Esophagus squamous epithelium (tissue), 4 donors: Measurements from ENCODE around the gene KRT7.

Experiments used
- CTCF ChIP-seq, 6 experiments: fragments of 450-650 bp in 4 of 6; fragments of 200-600 bp in 2 of 6; sonication (generic) in 2 of 6; IDR thresholded peaks; one replicate each; pipeline ENCODE4 v1.5.1; 2016 to 2019; ENCODE audit warnings: antibody characterized with exemption in 6 of 6, mild to moderate bottlenecking in 4 of 6, moderate library complexity in 4 of 6
- POLR2A ChIP-seq, 4 donors: fragments of 450-650 bp; IDR thresholded peaks; one replicate each; pipeline ENCODE4 v1.6.1; 2017; ENCODE audit warnings: antibody characterized with exemption in 4 of 4, mild to moderate bottlenecking in 4 of 4, moderate library complexity in 3 of 4

- TF ChIP-seq POLR2A (IDR thresholded peaks at IDR 0.05) (no peak), CTCF (IDR thresholded peaks at IDR 0.05) (no peak)
These were observed 3.2 kb upstream of the KRT7 start for GRCh38 chr12:52229836-52230343.
